HepG2 (cell line): Measurements from ENCODE around the gene FGD2. TPM values are rescaled to one million over a fixed set of nuclear protein-coding genes. Genes with fewer than 3 reads are reported as not detected.

Source experiments
- AGO2 ChIP-seq: fragments of 200-400 bp; formaldehyde crosslinking; optimal IDR thresholded peaks from 2 replicates; pipeline ENCODE3; 2017; ENCODE audit warnings: mild to moderate bottlenecking, low read depth, low read length, moderate library complexity
- CEBPB ChIP-seq: IDR thresholded peaks from 2 replicates; pipeline ENCODE4 v1.6.1; 2011; ENCODE audit warnings: low read depth, low read length, improper control_type of control experiment, borderline replicate concordance
- DR1 ChIP-seq: sonication (generic); formaldehyde crosslinking; IDR thresholded peaks from 2 replicates; pipeline ENCODE4 v1.8.0; 2021; ENCODE audit warnings: mild to moderate bottlenecking, missing genetic modification reagents, inconsistent platforms
- ETV6 ChIP-seq: sonication (generic); formaldehyde crosslinking; conservative IDR thresholded peaks from 2 replicates; pipeline ENCODE4 v1.4.0; 2020; ENCODE audit warnings: missing genetic modification reagents
- FOXO4 ChIP-seq: sonication (generic); formaldehyde crosslinking; conservative IDR thresholded peaks from 2 replicates; pipeline ENCODE4 v1.8.1; 2023; ENCODE audit warnings: missing genetic modification reagents
- HOXA3 ChIP-seq: sonication (generic); formaldehyde crosslinking; IDR thresholded peaks from 2 replicates; pipeline ENCODE4 v1.5.0; 2020; ENCODE audit warnings: missing genetic modification reagents
- IKZF1 ChIP-seq: fragments of 450-650 bp; IDR thresholded peaks from 2 replicates; pipeline ENCODE4 v1.7.1; 2016
- KIAA2018 ChIP-seq: sonication (generic); formaldehyde crosslinking; IDR thresholded peaks from 2 replicates; pipeline ENCODE4 v1.5.0; 2020; ENCODE audit warnings: mild to moderate bottlenecking, missing genetic modification reagents, borderline replicate concordance
- PRPF4 ChIP-seq: fragments of 200-400 bp; formaldehyde crosslinking; IDR thresholded peaks from 2 replicates; pipeline ENCODE4 v1.6.1; 2016; ENCODE audit warnings: low read length, low read depth; ENCODE audit not compliant: poor library complexity, severe bottlenecking
- SNAPC2 ChIP-seq: sonication (generic); formaldehyde crosslinking; IDR thresholded peaks from 2 replicates; pipeline ENCODE4 v1.8.1; 2022; ENCODE audit warnings: mild to moderate bottlenecking, missing genetic modification reagents
- ZBTB26 ChIP-seq: IDR thresholded peaks from 2 replicates; pipeline ENCODE4 v1.6.1; 2016; ENCODE audit warnings: missing compliant biosample characterization, missing genetic modification reagents, borderline replicate concordance
- ZNF580 ChIP-seq: IDR thresholded peaks from 2 replicates; pipeline ENCODE4 v1.6.1; 2016; ENCODE audit warnings: low read depth, borderline replicate concordance
- ZSCAN31 ChIP-seq: sonication (generic); formaldehyde crosslinking; IDR thresholded peaks from 2 replicates; pipeline ENCODE4 v1.5.0; 2020; ENCODE audit warnings: low read depth, mild to moderate bottlenecking, missing genetic modification reagents
- polyA plus RNA-seq, 8 experiments: library from polyadenylated mRNA; depleted of rRNA in 3 of 8; stranded (reverse) in 7 of 8; unstranded in 1 of 8; fragments of >200 nt; fragmentation: Illumina TruSeq in 4 of 8; extraction: Trizol in 4 of 8; gene quantifications; 2 replicates each; pipeline versions ENCODE4 v1.2.1 to v1.2.3, GENCODE V29; 2011 to 2016; ENCODE audit warnings: low read depth in 4 of 8, missing spikeins in 1 of 8, mixed read lengths in 1 of 8; ENCODE audit not compliant: insufficient read depth in 1 of 8
- total RNA-seq, 5 experiments: library from RNA; depleted of rRNA; stranded (reverse); fragments of >200 nt; fragmentation: Illumina TruSeq; extraction: Trizol; gene quantifications; 2 replicates each; pipeline ENCODE4 v1.2.3, GENCODE V29; 2016; ENCODE audit warnings: low read depth in 1 of 5

Gene FGD2
- total and polyA plus RNA-seq, 2 of the 13 experiments (the other 11 are each of a cell fraction or from before 2014, with no cell fraction given) = not detected

- TF ChIP-seq FOXO4 (CRISPR knock-in tag) (no peak), DR1 (CRISPR knock-in tag) (peak; percentile 51; the same call in 1 of the 2 replicates), KIAA2018 (CRISPR knock-in tag) (no peak; the same call in 1 of the 2 replicates), AGO2 (no peak), IKZF1 (no peak), ZNF580 (CRISPR knock-in tag) (peak; percentile 65), ETV6 (CRISPR knock-in tag) (no peak), ZBTB26 (CRISPR knock-in tag) (0 out of 2 replicates have a peak, but pooled peaks have one; percentile 33), CEBPB (peak; percentile 52; the same call in 1 of the 2 replicates), SNAPC2 (no peak; the same call in 1 of the 2 replicates), ZSCAN31 (CRISPR knock-in tag) (peak; percentile 72; the same call in 1 of the 2 replicates), HOXA3 (CRISPR knock-in tag) (peak; percentile 68), PRPF4 (no peak)
These were observed 45.9 kb downstream of the FGD2 start (continued) for GRCh38 chr6:37051138-37052026.
